ENCODE data around the gene ARHGAP12. TPM values are rescaled to one million over a fixed set of nuclear protein-coding genes. Genes with fewer than 3 reads are reported as not detected.
A peak's percentile ranks its signal among the peaks of the same experiment; 100 is the strongest.

ARHGAP12 gene
- total RNA-seq, 1 donor from 2014 or later = 21.1 TPM

- intact Hi-C loops (cut with micrococcal nuclease) = no loop called here
- ATAC-seq (no peak), DNase-seq (no peak)
Observed at GRCh38 chr10:31758495-31758894, 170.1 kb downstream of the ARHGAP12 start.

DNA sequence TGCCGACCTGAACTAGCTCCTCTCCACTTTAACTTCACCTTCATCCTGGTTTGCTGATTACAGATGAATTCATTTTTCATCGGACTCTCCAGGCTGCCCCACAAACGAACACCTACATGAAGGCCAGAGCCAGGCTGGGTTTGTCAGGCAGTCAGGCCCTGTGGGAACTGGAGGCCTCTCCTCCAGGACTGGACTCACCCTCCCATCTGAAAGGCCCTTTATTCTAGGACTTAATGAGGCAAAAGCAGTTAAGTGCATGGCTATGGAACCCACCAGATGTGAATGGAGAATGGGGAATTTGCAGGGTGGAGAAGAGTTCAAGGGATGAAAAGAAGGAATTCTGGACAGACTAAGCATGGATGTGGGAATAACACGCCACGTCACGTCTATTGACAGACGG is 170.8 kb downstream of the ARHGAP12 start:
- ATAC-seq = no peak
- DNase-seq = peak; percentile 53
- intact Hi-C loops (cut with micrococcal nuclease) = no loop called here

GRCh38 chr10:31757386-31757791 is 171.2 kb downstream of the ARHGAP12 start:
- intact Hi-C loops (cut with micrococcal nuclease) = no loop called here
- DNase-seq (peak; percentile 51), ATAC-seq (no peak)

- intact Hi-C loops (cut with micrococcal nuclease) = no loop called here
- DNase-seq (no peak), ATAC-seq (no peak)
Observed at GRCh38 chr10:31756729-31757110, 171.9 kb downstream of the ARHGAP12 start.

DNA sequence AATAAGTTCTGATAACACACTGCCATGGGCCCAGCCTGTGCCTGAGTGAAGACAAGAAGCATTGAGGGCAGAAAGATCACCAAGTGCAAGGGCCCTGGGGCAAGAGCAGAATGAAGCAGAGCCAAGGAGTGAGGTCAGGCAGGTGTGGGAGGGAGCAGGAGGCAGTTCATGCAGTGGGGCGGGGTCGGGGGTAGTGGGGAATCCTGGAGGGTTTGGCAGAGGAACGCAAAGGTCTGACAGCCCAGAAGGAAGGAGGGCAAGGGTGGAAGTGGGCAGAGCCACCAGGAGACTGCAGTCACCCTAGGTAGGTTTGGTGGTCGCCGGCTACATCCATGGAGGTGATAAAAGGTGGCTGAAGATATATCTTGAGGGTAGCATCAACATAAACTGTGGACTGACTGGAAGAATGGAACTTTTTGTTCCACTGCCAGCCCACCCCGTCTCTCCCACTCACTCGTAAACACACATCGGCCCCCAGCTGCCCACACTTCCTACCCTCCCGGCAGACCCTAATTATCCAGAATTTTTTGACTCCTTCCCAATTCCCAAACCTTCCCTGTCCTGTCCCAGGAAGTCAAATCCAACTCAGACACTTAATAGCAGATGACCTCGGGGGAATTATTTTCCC is 172.4 kb downstream of the ARHGAP12 start:
- no peak for ATAC-seq
- DNase-seq = no peak
- intact Hi-C loops (cut with micrococcal nuclease) = no loop called here

Other genes starting within 250 kb of the ARHGAP12 start
- gene KIF5B, start 127.6 kb upstream of the ARHGAP12 start, total RNA-seq = 139 TPM

All from left ventricle myocardium superior (tissue), 1 donor.